PC-3 (cell line): ENCODE measurements around the gene SLC5A3. TPM values are rescaled to one million over a fixed set of nuclear protein-coding genes. Genes with fewer than 3 reads are reported as not detected.

ENCODE experiments used
- ATAC-seq: fragments of 200-7000 bp; cut with Tn5 transposase; 2 replicates; pipeline ENCODE4 v1.9.1; 2020; ENCODE audit warnings: mild to moderate bottlenecking, moderate library complexity
- BruUV-seq: library from RNA; stranded (reverse); fragments of 400-500 nt; replicated peaks from 2 replicates; lab custom pipeline; 2021; lab: Mats Ljungman, UMichigan
- CTCF ChIA-PET: fragments of 300-600 bp; sonication (Branson Sonifier 250); formaldehyde crosslinking; loops from one replicate; lab custom pipeline; 2022; ENCODE audit warnings: antibody characterized with exemption; lab: Charles Lee
- POLR2A ChIA-PET: fragments of 300-600 bp; sonication (Branson Sonifier 250); formaldehyde crosslinking; loops from one replicate; lab custom pipeline; 2022; ENCODE audit warnings: antibody characterized with exemption; ENCODE audit not compliant: unreplicated experiment; lab: Charles Lee
- DNase-seq: peaks from one replicate; pipeline ENCODE4 v3.0.0-alpha.2; 2015
- H2AFZ ChIP-seq: fragments of 300-600 bp; sonication (generic); 2 replicates; pipeline ENCODE4 v1.6.0; 2016; ENCODE audit warnings: antibody characterized with exemption, low read length
- H3F3A ChIP-seq: fragments of 300-600 bp; sonication (generic); one replicate; pipeline ENCODE4 v1.6.0; 2017; ENCODE audit warnings: antibody characterized with exemption, low read length, control low read depth, mild to moderate bottlenecking; ENCODE audit not compliant: unreplicated experiment
- H3K27ac ChIP-seq: fragments of 300-600 bp; sonication (generic); 2 replicates; pipeline ENCODE4 v1.5.1; 2016; ENCODE audit warnings: mild to moderate bottlenecking, low read length
- H3K27me3 ChIP-seq: fragments of 300-600 bp; sonication (generic); 2 replicates; pipeline ENCODE4 v1.6.1; 2016; ENCODE audit warnings: low read length, mixed read lengths
- H3K36me3 ChIP-seq: fragments of 300-600 bp; sonication (generic); 2 replicates; pipeline ENCODE4 v1.6.1; 2016; ENCODE audit warnings: low read depth, mixed run types, low read length, mixed read lengths
- H3K4me1 ChIP-seq: fragments of 300-600 bp; sonication (generic); 2 replicates; pipeline ENCODE4 v1.5.1; 2016; ENCODE audit warnings: low read length; ENCODE audit not compliant: insufficient read depth
- H3K4me2 ChIP-seq: fragments of 300-600 bp; sonication (generic); 2 replicates; pipeline ENCODE4 v1.6.0; 2016; ENCODE audit warnings: low read length
- H3K4me3 ChIP-seq: fragments of 300-600 bp; sonication (generic); 2 replicates; pipeline ENCODE4 v1.5.1; 2016; ENCODE audit warnings: mild to moderate bottlenecking, low read length, mixed read lengths
- H3K79me2 ChIP-seq: fragments of 300-600 bp; sonication (generic); 2 replicates; pipeline ENCODE4 v1.6.1; 2017; ENCODE audit warnings: low read length, mixed read lengths
- H3K9ac ChIP-seq: fragments of 300-600 bp; sonication (generic); 2 replicates; pipeline ENCODE4 v1.6.0; 2016; ENCODE audit warnings: mild to moderate bottlenecking, low read length
- H3K9me2 ChIP-seq: fragments of 300-600 bp; sonication (generic); replicated peaks from 2 replicates; pipeline ENCODE4 v1.6.1; 2016; ENCODE audit warnings: mixed run types, low read length, mixed read lengths
- H3K9me3 ChIP-seq: fragments of 300-600 bp; sonication (generic); 2 replicates; pipeline ENCODE4 v1.6.1; 2016; ENCODE audit warnings: low read length, mixed read lengths
- H4K20me1 ChIP-seq: fragments of 300-600 bp; sonication (generic); 2 replicates; pipeline ENCODE4 v1.6.1; 2016; ENCODE audit warnings: low read length, mixed read lengths
- CTCF ChIP-seq: fragments of 300-600 bp; sonication (generic); conservative IDR thresholded peaks from 2 replicates; pipeline ENCODE4 v1.5.1; 2017; ENCODE audit warnings: antibody characterized with exemption, low read depth, mild to moderate bottlenecking, low read length
- EZH2 ChIP-seq: fragments of 300-600 bp; sonication (generic); IDR thresholded peaks from one replicate; pipeline ENCODE4 v1.6.1; 2017; ENCODE audit warnings: antibody characterized with exemption, mild to moderate bottlenecking, low read length; ENCODE audit not compliant: unreplicated experiment
- EZH2phosphoT487 ChIP-seq: fragments of 300-600 bp; sonication (generic); IDR thresholded peaks from 2 replicates; pipeline ENCODE4 v1.6.1; 2018; ENCODE audit warnings: mild to moderate bottlenecking, antibody characterized with exemption, low read length, borderline replicate concordance
- intact Hi-C: fragments of 100-400 bp; cut with micrococcal nuclease; formaldehyde crosslinking; loops from 2 replicates; pipeline ENCODE4 v1.9.0; 2023
- total RNA-seq: library from RNA; depleted of rRNA; stranded (reverse); fragments of >200 nt; gene quantifications from 2 replicates; pipeline ENCODE4 v1.2.3, GENCODE V29; 2014

SLC5A3 gene
- total RNA-seq, 1 experiment from 2014 or later = 13.8 TPM

GRCh38 chr21:34113842-34114241, 40.5 kb downstream of the SLC5A3 start:
- Histone ChIP-seq H3K79me2 (0 out of 2 replicates have a peak, but pooled peaks cover 4% of the 10 kb centered on the region), H3F3A (no peaks in the 10 kb centered on the region), H3K9ac (no peak overlapping the region), H3K27me3 (no peaks in the 10 kb centered on the region), H3K9me2 (no peaks in the 10 kb centered on the region), H3K4me1 (no peaks in the 10 kb centered on the region), H3K4me2 (no peak overlapping the region), H3K27ac (no peak overlapping the region), H4K20me1 (no peaks in the 10 kb centered on the region), H3K4me3 (no peak overlapping the region), H2AFZ (no peak overlapping the region), H3K36me3 (peaks cover 5% of the 10 kb centered on the region; the same call in 1 of the 2 replicates), H3K9me3 (no peaks in the 10 kb centered on the region)
- ChIA-PET POLR2A (no interaction called here), CTCF (no interaction called here)
- no TSS peak for BruUV-seq
- intact Hi-C loops = no loop called here
- DNase-seq (no peak), ATAC-seq (no peak; the same call in none of the 2 replicates)
- TF ChIP-seq CTCF (no peak), EZH2phosphoT487 (no peak), EZH2 (no peak)

GRCh38 chr21:34115160-34115559, 41.8 kb downstream of the SLC5A3 start:
- Histone ChIP-seq H4K20me1 (no peaks in the 10 kb centered on the region), H3K27me3 (no peaks in the 10 kb centered on the region), H3K9ac (no peak overlapping the region), H3K4me2 (no peak overlapping the region), H3K79me2 (0 out of 2 replicates have a peak, but pooled peaks cover 4% of the 10 kb centered on the region), H3F3A (no peaks in the 10 kb centered on the region), H3K4me1 (no peaks in the 10 kb centered on the region), H3K4me3 (no peak overlapping the region), H3K9me3 (no peaks in the 10 kb centered on the region), H3K9me2 (no peaks in the 10 kb centered on the region), H3K36me3 (peaks cover 5% of the 10 kb centered on the region; the same call in 1 of the 2 replicates), H3K27ac (no peak overlapping the region), H2AFZ (no peak overlapping the region)
- no peak for DNase-seq
- BruUV-seq = no TSS peak
- POLR2A ChIA-PET = no interaction called here
- intact Hi-C loops = no loop called here
- no peak for TF ChIP-seq CTCF
- TF ChIP-seq EZH2 = no peak
- TF ChIP-seq EZH2phosphoT487 = no peak
- CTCF ChIA-PET = no interaction called here
- no peak for ATAC-seq

- ChIA-PET CTCF (no interaction called here), POLR2A (no interaction called here)
- H3K4me2 ChIP-seq = no peak overlapping the region
- BruUV-seq = no TSS peak
- peaks cover 2% of the 10 kb centered on the region; the same call in 1 of the 2 replicates for H3K36me3 ChIP-seq
- intact Hi-C loops = no loop called here
- H3K4me1 ChIP-seq = no peaks in the 10 kb centered on the region
- no peaks in the 10 kb centered on the region for H4K20me1 ChIP-seq
- no peaks in the 10 kb centered on the region for H3F3A ChIP-seq
- no peak overlapping the region for H3K4me3 ChIP-seq
- ATAC-seq = no peak
- DNase-seq = no peak
- peaks cover 11% of the 10 kb centered on the region; the same call in 1 of the 2 replicates for H3K79me2 ChIP-seq
- H3K9ac ChIP-seq = no peak overlapping the region
- TF ChIP-seq CTCF (no peak), EZH2 (no peak), EZH2phosphoT487 (no peak)
- H3K9me3 ChIP-seq = no peaks in the 10 kb centered on the region
- no peak overlapping the region for H3K27ac ChIP-seq
- H3K9me2 ChIP-seq = no peaks in the 10 kb centered on the region
- H2AFZ ChIP-seq = no peak overlapping the region
- no peaks in the 10 kb centered on the region for H3K27me3 ChIP-seq
Measured at GRCh38 chr21:34116569-34116968, 43.2 kb downstream of the SLC5A3 start.
